DND-41 (cell line): ENCODE measurements around the gene RBP4.
"Not testable (repeated sequence)": the region's sequence is repeated elsewhere in the genome, so short reads cannot be mapped to it uniquely, and the experiment has no call there.

Experiments
- ATAC-seq: fragments of 200-7000 bp; cut with Tn5 transposase; 3 replicates; pipeline ENCODE4 v1.9.1; 2021; ENCODE audit warnings: low read depth; ENCODE audit not compliant: insufficient read depth
- DNase-seq: peaks from one replicate; pipeline ENCODE4 v3.0.0-alpha.2; 2020
- H2AFZ ChIP-seq: 2 replicates; pipeline ENCODE4 v1.6.0; 2012; ENCODE audit warnings: low read depth, low read length
- H3K27ac ChIP-seq: 2 replicates; pipeline ENCODE4 v1.5.1; 2012; ENCODE audit warnings: low read length, inconsistent platforms
- H3K27me3 ChIP-seq: fragments of 200-600 bp; sonication (generic); 2 replicates; pipeline ENCODE4 v1.6.0; 2012; ENCODE audit warnings: low read length, mild to moderate bottlenecking, inconsistent platforms; ENCODE audit not compliant: insufficient read depth, poor library complexity
- H3K36me3 ChIP-seq: 2 replicates; pipeline ENCODE4 v1.5.1; 2012; ENCODE audit warnings: low read length, inconsistent platforms; ENCODE audit not compliant: insufficient read depth
- H3K4me1 ChIP-seq: 2 replicates; pipeline ENCODE4 v1.5.1; 2012; ENCODE audit warnings: mild to moderate bottlenecking, low read length; ENCODE audit not compliant: insufficient read depth
- H3K4me2 ChIP-seq: 2 replicates; pipeline ENCODE4 v1.6.0; 2012; ENCODE audit warnings: mild to moderate bottlenecking, moderate library complexity, low read length, inconsistent platforms; ENCODE audit not compliant: insufficient read depth
- H3K4me3 ChIP-seq, 2 experiments: fragments of 200-600 bp in 1 of 2; shearing (Covaris generic) in 1 of 2; 2 replicates each; pipeline ENCODE4 v1.5.1; 2012 to 2016; ENCODE audit warnings: inconsistent platforms in 2 of 2, low read length in 2 of 2, mild to moderate bottlenecking in 2 of 2, low read depth in 1 of 2, moderate library complexity in 1 of 2
- H3K79me2 ChIP-seq: 2 replicates; pipeline ENCODE4 v1.6.0; 2012; ENCODE audit warnings: low read length, inconsistent platforms; ENCODE audit not compliant: insufficient read depth
- H3K9ac ChIP-seq: 2 replicates; pipeline ENCODE4 v1.6.0; 2012; ENCODE audit warnings: low read depth, mild to moderate bottlenecking, inconsistent platforms, low read length, moderate library complexity
- H3K9me3 ChIP-seq: 2 replicates; pipeline ENCODE4 v1.5.1; 2012; ENCODE audit warnings: low read length, moderate library complexity, mild to moderate bottlenecking, inconsistent platforms; ENCODE audit not compliant: insufficient read depth, severe bottlenecking
- H4K20me1 ChIP-seq: 2 replicates; pipeline ENCODE4 v1.6.0; 2012; ENCODE audit warnings: low read length; ENCODE audit not compliant: insufficient read depth
- CTCF ChIP-seq: IDR thresholded peaks from 2 replicates; pipeline ENCODE4 v1.5.1; 2012; ENCODE audit warnings: borderline replicate concordance, low read length, moderate library complexity, mild to moderate bottlenecking; ENCODE audit not compliant: poor library complexity, severe bottlenecking; ENCODE audit errors: extremely low read depth
- EZH2 ChIP-seq: IDR thresholded peaks from 3 replicates; pipeline ENCODE4 v1.6.1; 2012; ENCODE audit warnings: borderline replicate concordance, low read depth, mild to moderate bottlenecking, moderate library complexity, low read length, inconsistent platforms; ENCODE audit not compliant: severe bottlenecking

Gene RBP4

GRCh38 chr10:93547522-93547921 is 53.5 kb downstream of the RBP4 start:
- Histone ChIP-seq H2AFZ (no peak overlapping the region), H3K27ac (no peak overlapping the region), H3K9me3 (no peaks in the 10 kb centered on the region), H3K36me3 (no peaks in the 10 kb centered on the region), H4K20me1 (no peaks in the 10 kb centered on the region), H3K4me1 (no peaks in the 10 kb centered on the region), H3K4me3 (no peak overlapping the region), H3K79me2 (no peaks in the 10 kb centered on the region), H3K4me2 (no peak overlapping the region), H3K27me3 (no peaks in the 10 kb centered on the region), H3K9ac (no peak overlapping the region)
- DNase-seq (no peak), ATAC-seq (no peak)
- no peak for TF ChIP-seq EZH2
- TF ChIP-seq CTCF, result no peak

GRCh38 chr10:93546995-93547394 is 54.0 kb downstream of the RBP4 start:
- H3K36me3 ChIP-seq, H2AFZ ChIP-seq, DNase-seq, H4K20me1 ChIP-seq, H3K4me2 ChIP-seq, H3K27me3 ChIP-seq, H3K27ac ChIP-seq, ATAC-seq, H3K79me2 ChIP-seq, H3K9ac ChIP-seq, H3K9me3 ChIP-seq, H3K4me1 ChIP-seq, H3K4me3 ChIP-seq: not testable (repeated sequence)

- H3K9me3 ChIP-seq, result no peaks in the 10 kb centered on the region
- DNase-seq (no peak), ATAC-seq (no peak)
- no peak overlapping the region for H3K27ac ChIP-seq
- no peak overlapping the region for H2AFZ ChIP-seq
- H4K20me1 ChIP-seq, result no peaks in the 10 kb centered on the region
- no peak for TF ChIP-seq EZH2
- TF ChIP-seq CTCF, result no peak
- H3K27me3 ChIP-seq, result no peaks in the 10 kb centered on the region
- no peaks in the 10 kb centered on the region for H3K79me2 ChIP-seq
- no peak overlapping the region for H3K4me3 ChIP-seq
- no peak overlapping the region for H3K4me2 ChIP-seq
- H3K4me1 ChIP-seq, result no peaks in the 10 kb centered on the region
- no peak overlapping the region for H3K9ac ChIP-seq
- H3K36me3 ChIP-seq, result no peaks in the 10 kb centered on the region
These were observed 58.7 kb downstream of the RBP4 start for GRCh38 chr10:93542358-93542791.
